H9 (cell line): Measurements from ENCODE around the gene ZNHIT3. TPM values are rescaled to one million over a fixed set of nuclear protein-coding genes. Genes with fewer than 3 reads are reported as not detected.

Experiments used
- DNase-seq: peaks from one replicate; pipeline ENCODE4 v3.0.0-alpha.2; 2017
- H2AFZ ChIP-seq: one replicate; pipeline ENCODE4 v1.6.1; 2013; ENCODE audit warnings: mild to moderate bottlenecking, low read length, control low read depth, moderate library complexity
- H2AK5ac ChIP-seq: 2 replicates; pipeline ENCODE4 v1.6.1; 2013; ENCODE audit warnings: low read length, control low read depth, mixed read lengths; ENCODE audit not compliant: insufficient read length
- H2BK120ac ChIP-seq: one replicate; pipeline ENCODE4 v1.6.1; 2013; ENCODE audit warnings: low read depth, mild to moderate bottlenecking, low read length, control low read depth, inconsistent platforms; ENCODE audit not compliant: poor library complexity, severe bottlenecking
- H2BK12ac ChIP-seq: 2 replicates; pipeline ENCODE4 v1.6.1; 2013; ENCODE audit warnings: low read length, control low read depth, mixed read lengths, low read depth; ENCODE audit not compliant: insufficient read length
- H2BK15ac ChIP-seq: 2 replicates; pipeline ENCODE4 v1.6.1; 2013; ENCODE audit warnings: low read depth, low read length, control low read depth
- H2BK20ac ChIP-seq: one replicate; pipeline ENCODE4 v1.6.1; 2013; ENCODE audit warnings: low read depth, mild to moderate bottlenecking, low read length, control low read depth, inconsistent platforms; ENCODE audit not compliant: poor library complexity, severe bottlenecking
- H2BK5ac ChIP-seq: 2 replicates; pipeline ENCODE4 v1.6.1; 2013; ENCODE audit warnings: low read length, control low read depth, mixed read lengths; ENCODE audit not compliant: insufficient read length
- H3K14ac ChIP-seq: 2 replicates; pipeline ENCODE4 v1.6.1; 2013; ENCODE audit warnings: low read length, control low read depth; ENCODE audit not compliant: insufficient read depth
- H3K18ac ChIP-seq: 2 replicates; pipeline ENCODE4 v1.6.1; 2013; ENCODE audit warnings: low read depth, mild to moderate bottlenecking, mixed read lengths, low read length, control low read depth; ENCODE audit not compliant: insufficient read length
- H3K23ac ChIP-seq: 2 replicates; pipeline ENCODE4 v1.6.1; 2013; ENCODE audit warnings: low read length, control low read depth, mixed read lengths, low read depth; ENCODE audit not compliant: insufficient read length
- H3K23me2 ChIP-seq: 2 replicates; pipeline ENCODE4 v1.6.1; 2013; ENCODE audit warnings: low read depth, mild to moderate bottlenecking, mixed read lengths, low read length, control low read depth; ENCODE audit not compliant: insufficient read length, poor library complexity, severe bottlenecking
- H3K27ac ChIP-seq: 2 replicates; pipeline ENCODE4 v1.5.1; 2013; ENCODE audit warnings: low read length, control low read depth, mixed read lengths, low read depth; ENCODE audit not compliant: insufficient read length
- H3K27me3 ChIP-seq: 2 replicates; pipeline ENCODE4 v1.6.1; 2013; ENCODE audit warnings: low read length, control low read depth, inconsistent platforms; ENCODE audit not compliant: insufficient read depth
- H3K4ac ChIP-seq: 2 replicates; pipeline ENCODE4 v1.6.1; 2013; ENCODE audit warnings: low read depth, mild to moderate bottlenecking, control low read depth, inconsistent platforms, low read length, moderate library complexity
- H3K4me1 ChIP-seq: 2 replicates; pipeline ENCODE4 v1.6.1; 2013; ENCODE audit warnings: low read length, control low read depth, inconsistent platforms; ENCODE audit not compliant: insufficient read depth
- H3K4me2 ChIP-seq: 2 replicates; pipeline ENCODE4 v1.6.1; 2013; ENCODE audit warnings: low read length, control low read depth, mixed read lengths; ENCODE audit not compliant: insufficient read length, insufficient read depth
- H3K56ac ChIP-seq: 2 replicates; pipeline ENCODE4 v1.6.1; 2013; ENCODE audit warnings: low read depth, mild to moderate bottlenecking, mixed read lengths, low read length, control low read depth; ENCODE audit not compliant: insufficient read length
- H3K79me1 ChIP-seq: 2 replicates; pipeline ENCODE4 v1.6.1; 2013; ENCODE audit warnings: low read depth, mild to moderate bottlenecking, moderate library complexity, low read length, control low read depth, inconsistent platforms; ENCODE audit not compliant: insufficient read depth, poor library complexity, severe bottlenecking
- H3K79me2 ChIP-seq: 2 replicates; pipeline ENCODE4 v1.6.1; 2013; ENCODE audit warnings: low read length, control low read depth, inconsistent platforms; ENCODE audit not compliant: insufficient read depth
- H3K9ac ChIP-seq: 2 replicates; pipeline ENCODE4 v1.6.1; 2013; ENCODE audit warnings: low read length, control low read depth, mixed read lengths; ENCODE audit not compliant: insufficient read length; ENCODE audit errors: extremely low read depth
- H3K9me3 ChIP-seq: one replicate; pipeline ENCODE4 v1.6.1; 2013; ENCODE audit warnings: low read depth, low read length, inconsistent platforms; ENCODE audit not compliant: control insufficient read depth
- H3T11ph ChIP-seq: one replicate; pipeline ENCODE4 v1.6.1; 2013; ENCODE audit warnings: mild to moderate bottlenecking, low read length, control low read depth, inconsistent platforms
- H4K20me1 ChIP-seq: one replicate; pipeline ENCODE4 v1.6.1; 2013; ENCODE audit not compliant: control insufficient read depth, insufficient read length, insufficient read depth
- H4K5ac ChIP-seq: 2 replicates; pipeline ENCODE4 v1.6.1; 2013; ENCODE audit warnings: low read depth, mild to moderate bottlenecking, mixed read lengths, low read length, control low read depth; ENCODE audit not compliant: insufficient read length
- H4K8ac ChIP-seq: replicated peaks from 2 replicates; pipeline ENCODE4 v1.6.1; 2013; ENCODE audit warnings: low read length, control low read depth, mixed read lengths, low read depth; ENCODE audit not compliant: insufficient read length
- H4K91ac ChIP-seq: 2 replicates; pipeline ENCODE4 v1.6.1; 2013; ENCODE audit warnings: low read depth, mild to moderate bottlenecking, moderate library complexity, mixed read lengths, low read length, control low read depth; ENCODE audit not compliant: insufficient read length
- H3K27ac Mint-ChIP-seq, 3 experiments: 2 replicates in 2 of 3; 3 replicates in 1 of 3; pipeline ENCODE4 v1.8.0; 2020 to 2021; ENCODE audit warnings: mixed read lengths in 3 of 3, mild to moderate bottlenecking in 1 of 3, moderate library complexity in 1 of 3
- H3K27me3 Mint-ChIP-seq: 2 replicates; pipeline ENCODE4 v1.8.0; 2021; ENCODE audit warnings: low read depth, mild to moderate bottlenecking, moderate library complexity, mixed read lengths
- H3K36me3 Mint-ChIP-seq, 3 experiments: 2 replicates in 2 of 3; 3 replicates in 1 of 3; pipeline ENCODE4 v1.8.0; 2020 to 2021; ENCODE audit warnings: low read depth in 3 of 3, mixed read lengths in 3 of 3; ENCODE audit not compliant: insufficient read depth in 1 of 3
- H3K4me1 Mint-ChIP-seq, 2 experiments: 2 replicates each; pipeline ENCODE4 v1.8.0; 2020; ENCODE audit warnings: mixed read lengths in 2 of 2
- H3K4me3 Mint-ChIP-seq, 2 experiments: 2 replicates in 1 of 2; 3 replicates in 1 of 2; pipeline ENCODE4 v1.8.0; 2020 to 2021; ENCODE audit warnings: mild to moderate bottlenecking in 2 of 2, mixed read lengths in 2 of 2, moderate library complexity in 1 of 2
- H3K9me3 Mint-ChIP-seq, 2 experiments: 2 replicates in 1 of 2; 3 replicates in 1 of 2; pipeline ENCODE4 v1.8.0; 2020; ENCODE audit warnings: mild to moderate bottlenecking in 2 of 2, mixed read lengths in 2 of 2, moderate library complexity in 1 of 2
- WGBS: extraction: QIAGEN DNeasy Blood & Tissue Kit; methylation state at CpG from one replicate; pipeline ENCODE4 v1.1.7; 2013; ENCODE audit warnings: missing lambda C conversion rate, low lambda C conversion rate, mixed read lengths; ENCODE audit not compliant: insufficient read length; ENCODE audit errors: extremely low coverage; 5-methylcytosine and 5-hydroxymethylcytosine counted together
- total RNA-seq: library from RNA; stranded (reverse); gene quantifications from 2 replicates; pipeline ENCODE4 v1.2.1, GENCODE V29; 2021
- TF ChIP-seq, protein P1 (sequence below): fragments of 200-600 bp; sonication (generic); conservative IDR thresholded peaks from 3 replicates; pipeline ENCODE4 v1.8.0; 2021; ENCODE audit warnings: antibody characterized with exemption, mild to moderate bottlenecking

ZNHIT3 gene
- total RNA-seq, 1 experiment from 2014 or later, result 64.7 TPM

GRCh38 chr17:36498560-36499300 lies 12.2 kb downstream of the ZNHIT3 start:
- Histone ChIP-seq H3K79me1 (no peaks in the 10 kb centered on the region), H3K23ac (no peak overlapping the region), H3K23me2 (no peaks in the 10 kb centered on the region), H3K4ac (no peak overlapping the region), H3K9me3 (no peaks in the 10 kb centered on the region), H3K27me3 (no peaks in the 10 kb centered on the region), H3K27ac (no peak overlapping the region), H3K4me1 (no peaks in the 10 kb centered on the region), H2BK120ac (no peak overlapping the region), H3K18ac (no peak overlapping the region), H2AFZ (no peak overlapping the region), H3K79me2 (no peaks in the 10 kb centered on the region), H3K4me2 (no peak overlapping the region), H4K8ac (no peak overlapping the region), H3K14ac (no peak overlapping the region), H3K56ac (no peak overlapping the region), H2BK20ac (no peak overlapping the region), H4K5ac (no peak overlapping the region), H3K9ac (no peak overlapping the region), H4K20me1 (no peaks in the 10 kb centered on the region), H2AK5ac (no peak overlapping the region), H2BK12ac (no peak overlapping the region), H2BK15ac (no peak overlapping the region), H2BK5ac (no peak overlapping the region), H3T11ph (no peak overlapping the region), H4K91ac (no peak overlapping the region)
- Mint-ChIP-seq H3K4me3 (no peak overlapping the region), H3K27me3 (no peaks in the 10 kb centered on the region), H3K27ac (peak overlapping the region in 1 of 3 experiments; percentile 37; a peak in 3 of 7 replicates), H3K9me3 (no peaks in the 10 kb centered on the region), H3K4me1 (no peaks in the 10 kb centered on the region), H3K36me3 (peaks cover 36 to 83% (median 83%) of the 10 kb centered on the region in 3 experiments; a peak in 6 of 7 replicates)
- no CpG with 5 or more reads among the region's 7 CpGs for WGBS
- TF ChIP-seq, protein P1, sequence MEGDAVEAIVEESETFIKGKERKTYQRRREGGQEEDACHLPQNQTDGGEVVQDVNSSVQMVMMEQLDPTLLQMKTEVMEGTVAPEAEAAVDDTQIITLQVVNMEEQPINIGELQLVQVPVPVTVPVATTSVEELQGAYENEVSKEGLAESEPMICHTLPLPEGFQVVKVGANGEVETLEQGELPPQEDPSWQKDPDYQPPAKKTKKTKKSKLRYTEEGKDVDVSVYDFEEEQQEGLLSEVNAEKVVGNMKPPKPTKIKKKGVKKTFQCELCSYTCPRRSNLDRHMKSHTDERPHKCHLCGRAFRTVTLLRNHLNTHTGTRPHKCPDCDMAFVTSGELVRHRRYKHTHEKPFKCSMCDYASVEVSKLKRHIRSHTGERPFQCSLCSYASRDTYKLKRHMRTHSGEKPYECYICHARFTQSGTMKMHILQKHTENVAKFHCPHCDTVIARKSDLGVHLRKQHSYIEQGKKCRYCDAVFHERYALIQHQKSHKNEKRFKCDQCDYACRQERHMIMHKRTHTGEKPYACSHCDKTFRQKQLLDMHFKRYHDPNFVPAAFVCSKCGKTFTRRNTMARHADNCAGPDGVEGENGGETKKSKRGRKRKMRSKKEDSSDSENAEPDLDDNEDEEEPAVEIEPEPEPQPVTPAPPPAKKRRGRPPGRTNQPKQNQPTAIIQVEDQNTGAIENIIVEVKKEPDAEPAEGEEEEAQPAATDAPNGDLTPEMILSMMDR, result no peak
- DNase-seq, result no peak
